AG10803 (cell line): Measurements from ENCODE around the gene PAQR4.

Source experiments
- DNase-seq: peaks from one replicate; pipeline ENCODE4 v3.0.0; 2010; ENCODE audit warnings: low read depth
- H3K4me3 ChIP-seq: 2 replicates; pipeline ENCODE4 v1.5.1; 2011; ENCODE audit warnings: mild to moderate bottlenecking, low read length, control low read depth
- TF ChIP-seq, protein P1 (sequence below): conservative IDR thresholded peaks from 2 replicates; pipeline ENCODE4 v1.5.1; 2011; ENCODE audit warnings: mild to moderate bottlenecking, low read length, control low read depth, inconsistent platforms

Gene PAQR4

DNA sequence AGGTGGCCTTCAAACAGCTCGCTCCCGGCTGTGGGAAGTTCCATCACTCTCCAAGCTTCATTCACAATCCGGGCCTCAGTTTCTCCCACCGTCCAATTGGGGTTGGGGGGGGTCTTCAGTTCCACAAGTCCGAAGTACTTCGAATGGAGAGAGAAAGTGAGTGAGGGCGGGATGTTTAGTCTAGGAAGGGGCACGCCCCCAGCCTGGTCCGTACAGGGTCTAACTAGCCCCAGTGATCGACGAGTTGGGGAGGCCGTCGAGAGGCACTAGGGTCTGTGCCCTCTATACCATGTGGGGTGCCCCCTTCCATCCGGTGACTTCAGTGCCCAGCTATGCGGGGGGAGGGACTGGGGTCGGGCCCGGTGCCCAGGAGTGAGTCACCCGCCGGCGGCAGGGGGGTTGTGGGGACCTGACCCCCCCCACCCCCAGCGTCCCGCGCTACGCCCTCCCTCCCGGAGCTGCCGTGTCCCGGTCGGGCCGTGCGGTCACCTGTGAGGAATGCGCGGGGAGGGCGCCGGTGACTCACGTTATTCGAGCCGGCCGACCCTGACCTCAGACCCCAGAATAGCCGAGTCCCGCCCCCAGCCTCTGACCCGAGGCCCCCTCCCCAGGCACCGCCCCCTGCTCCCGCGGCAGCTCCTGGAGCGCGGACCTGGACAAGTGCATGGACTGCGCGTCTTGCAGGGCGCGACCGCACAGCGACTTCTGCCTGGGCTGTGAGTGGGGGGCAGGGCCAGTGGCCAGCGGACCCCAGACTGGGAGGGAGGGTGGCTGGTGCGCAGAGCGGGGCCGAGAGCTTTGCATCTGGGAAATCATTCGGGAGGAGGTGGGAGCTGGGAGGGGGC is 51.7 kb downstream of the PAQR4 start:
- DNase-seq: peak; percentile 89
- TF ChIP-seq, protein P1, sequence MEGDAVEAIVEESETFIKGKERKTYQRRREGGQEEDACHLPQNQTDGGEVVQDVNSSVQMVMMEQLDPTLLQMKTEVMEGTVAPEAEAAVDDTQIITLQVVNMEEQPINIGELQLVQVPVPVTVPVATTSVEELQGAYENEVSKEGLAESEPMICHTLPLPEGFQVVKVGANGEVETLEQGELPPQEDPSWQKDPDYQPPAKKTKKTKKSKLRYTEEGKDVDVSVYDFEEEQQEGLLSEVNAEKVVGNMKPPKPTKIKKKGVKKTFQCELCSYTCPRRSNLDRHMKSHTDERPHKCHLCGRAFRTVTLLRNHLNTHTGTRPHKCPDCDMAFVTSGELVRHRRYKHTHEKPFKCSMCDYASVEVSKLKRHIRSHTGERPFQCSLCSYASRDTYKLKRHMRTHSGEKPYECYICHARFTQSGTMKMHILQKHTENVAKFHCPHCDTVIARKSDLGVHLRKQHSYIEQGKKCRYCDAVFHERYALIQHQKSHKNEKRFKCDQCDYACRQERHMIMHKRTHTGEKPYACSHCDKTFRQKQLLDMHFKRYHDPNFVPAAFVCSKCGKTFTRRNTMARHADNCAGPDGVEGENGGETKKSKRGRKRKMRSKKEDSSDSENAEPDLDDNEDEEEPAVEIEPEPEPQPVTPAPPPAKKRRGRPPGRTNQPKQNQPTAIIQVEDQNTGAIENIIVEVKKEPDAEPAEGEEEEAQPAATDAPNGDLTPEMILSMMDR: no peak
- H3K4me3 ChIP-seq: peak overlapping the region; percentile 96

DNA sequence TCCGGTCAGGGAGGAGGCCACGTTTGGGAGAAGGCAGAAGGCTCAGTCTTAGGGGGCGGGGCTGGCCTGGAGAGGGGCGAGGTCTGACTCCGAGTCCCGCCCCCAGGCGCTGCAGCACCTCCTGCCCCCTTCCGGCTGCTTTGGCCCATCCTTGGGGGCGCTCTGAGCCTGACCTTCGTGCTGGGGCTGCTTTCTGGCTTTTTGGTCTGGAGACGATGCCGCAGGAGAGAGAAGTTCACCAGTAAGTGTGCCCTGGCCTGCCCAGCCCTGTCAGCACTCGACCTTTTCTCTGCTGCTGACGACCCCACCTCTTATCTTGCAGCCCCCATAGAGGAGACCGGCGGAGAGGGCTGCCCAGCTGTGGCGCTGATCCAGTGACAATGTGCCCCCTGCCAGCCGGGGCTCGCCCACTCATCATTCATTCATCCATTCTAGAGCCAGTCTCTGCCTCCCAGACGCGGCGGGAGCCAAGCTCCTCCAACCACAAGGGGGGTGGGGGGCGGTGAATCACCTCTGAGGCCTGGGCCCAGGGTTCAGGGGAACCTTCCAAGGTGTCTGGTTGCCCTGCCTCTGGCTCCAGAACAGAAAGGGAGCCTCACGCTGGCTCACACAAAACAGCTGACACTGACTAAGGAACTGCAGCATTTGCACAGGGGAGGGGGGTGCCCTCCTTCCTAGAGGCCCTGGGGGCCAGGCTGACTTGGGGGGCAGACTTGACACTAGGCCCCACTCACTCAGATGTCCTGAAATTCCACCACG is 52.5 kb downstream of the PAQR4 start:
- H3K4me3 ChIP-seq: peak overlapping the region; percentile 96
- peak; percentile 94 for DNase-seq

DNA sequence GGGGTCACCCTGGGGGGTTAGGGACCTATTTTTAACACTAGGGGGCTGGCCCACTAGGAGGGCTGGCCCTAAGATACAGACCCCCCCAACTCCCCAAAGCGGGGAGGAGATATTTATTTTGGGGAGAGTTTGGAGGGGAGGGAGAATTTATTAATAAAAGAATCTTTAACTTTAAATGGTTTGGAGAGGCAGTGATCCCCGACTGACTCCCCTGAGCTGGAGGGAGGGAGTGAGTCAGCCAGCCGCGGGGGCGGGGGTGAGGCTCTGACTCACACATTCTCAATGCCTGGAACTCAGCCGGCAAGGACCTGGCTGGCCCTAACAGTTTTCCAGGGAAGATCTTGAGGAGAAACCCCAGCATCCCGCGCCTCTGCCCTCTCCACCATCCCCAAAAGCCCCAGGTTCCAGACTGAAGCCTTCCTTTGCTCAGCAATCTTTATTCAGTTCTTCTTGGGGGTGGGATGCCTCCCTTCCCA is 53.1 kb downstream of the PAQR4 start:
- DNase-seq: peak; percentile 96
- TF ChIP-seq, protein P1: no peak
- H3K4me3 ChIP-seq: peak overlapping the region; percentile 96

More for the DNA sequence above, 52.5 kb downstream of the PAQR4 start:
- TF ChIP-seq, protein P1: peak; percentile 47

DNA sequence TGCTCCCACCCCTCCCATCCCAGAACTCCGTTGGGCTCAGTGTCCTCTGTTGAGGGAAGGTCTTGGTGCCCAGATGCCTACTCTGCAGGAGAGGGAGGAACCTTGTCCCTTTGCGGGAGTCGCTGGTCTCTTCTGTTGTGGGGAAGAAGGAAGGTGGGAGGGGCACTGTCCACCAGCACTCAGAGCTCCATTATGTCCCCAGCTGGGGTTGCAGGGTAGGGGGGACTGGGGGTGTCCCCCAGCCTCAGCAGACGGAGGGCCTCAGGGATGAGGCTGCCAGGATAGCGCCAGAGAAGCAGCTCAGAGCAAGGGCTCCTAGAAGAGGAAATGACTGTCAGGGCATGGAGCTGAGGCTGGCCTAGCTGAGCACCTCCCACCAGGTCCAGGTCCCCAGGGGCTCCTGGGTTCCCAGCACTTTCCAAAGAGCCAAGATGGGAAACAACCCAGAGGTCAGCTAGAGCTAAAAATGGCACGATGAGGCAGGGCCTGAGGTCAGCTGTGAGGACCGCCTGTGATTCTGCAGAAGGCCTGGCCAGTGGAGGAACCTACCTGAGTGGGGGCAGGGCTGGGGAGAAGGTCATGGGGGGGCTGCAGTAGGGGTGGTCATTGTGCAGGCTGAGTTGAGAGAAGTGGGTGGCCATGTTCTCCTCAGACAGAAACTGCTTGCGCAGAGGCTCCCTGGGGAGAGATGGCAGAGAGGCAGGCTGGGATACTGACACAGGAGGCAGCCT is 53.7 kb downstream of the PAQR4 start:
- H3K4me3 ChIP-seq: peak overlapping the region; percentile 77
- TF ChIP-seq, protein P1: no peak
- DNase-seq: peak; percentile 60
